ENCODE measurements around the gene HOTAIR.

Gene HOTAIR

DNA sequence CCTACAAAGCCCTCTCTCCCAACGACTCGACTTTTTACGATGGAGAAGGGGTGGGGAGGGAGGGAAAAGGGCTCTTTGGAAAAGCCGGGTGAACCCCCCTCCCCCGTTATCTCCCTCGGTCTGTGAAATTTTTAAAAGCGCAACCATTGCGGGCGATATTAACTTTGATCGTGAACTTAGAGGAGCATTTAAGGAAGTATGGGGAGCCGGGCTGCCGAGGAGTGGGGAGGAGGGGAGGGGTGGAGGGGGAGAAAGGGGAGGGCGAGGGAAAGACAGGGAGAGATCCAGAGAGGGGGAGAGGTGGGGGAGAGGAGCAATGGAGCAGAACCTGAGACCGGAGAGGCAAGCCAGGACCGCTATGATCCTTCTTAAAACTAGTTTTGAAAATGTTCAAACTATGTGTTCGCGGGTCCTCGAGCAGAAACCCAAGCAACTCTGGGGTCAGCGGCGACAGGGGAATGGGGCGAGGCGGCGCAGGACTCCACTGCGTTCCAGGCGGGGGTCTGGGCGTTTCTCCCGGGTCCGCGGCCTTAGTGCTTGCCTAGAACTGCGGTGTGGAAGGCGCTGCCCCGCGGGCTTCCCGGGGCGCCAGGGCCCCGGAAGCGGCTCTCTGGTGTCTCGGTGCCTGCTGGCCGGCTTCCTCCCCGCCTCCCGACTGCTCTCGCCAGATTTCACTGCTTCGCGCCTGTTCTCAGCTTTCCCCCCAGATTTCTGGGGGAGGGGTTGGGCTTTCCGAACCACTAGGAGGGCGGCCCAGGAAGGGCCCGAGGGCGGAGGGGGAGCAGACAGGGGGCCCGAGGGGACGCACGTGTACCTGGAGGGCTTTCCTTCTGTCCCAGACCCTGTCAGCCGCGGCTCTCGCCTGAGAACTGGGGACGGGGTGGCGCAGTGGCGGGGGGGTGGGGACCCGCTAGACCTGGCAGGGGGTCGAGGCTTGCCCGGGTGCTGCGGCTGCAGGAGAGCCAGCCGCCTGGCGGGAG is at the start of gene HOTAIR:
HOTAIR (minus strand) TSS at position 871 of the 980 bp plus-strand sequence.
- no peak for DNase-seq (ENCODE audit: low read depth in 1 of 2, low spot score in 1 of 2)

DNA sequence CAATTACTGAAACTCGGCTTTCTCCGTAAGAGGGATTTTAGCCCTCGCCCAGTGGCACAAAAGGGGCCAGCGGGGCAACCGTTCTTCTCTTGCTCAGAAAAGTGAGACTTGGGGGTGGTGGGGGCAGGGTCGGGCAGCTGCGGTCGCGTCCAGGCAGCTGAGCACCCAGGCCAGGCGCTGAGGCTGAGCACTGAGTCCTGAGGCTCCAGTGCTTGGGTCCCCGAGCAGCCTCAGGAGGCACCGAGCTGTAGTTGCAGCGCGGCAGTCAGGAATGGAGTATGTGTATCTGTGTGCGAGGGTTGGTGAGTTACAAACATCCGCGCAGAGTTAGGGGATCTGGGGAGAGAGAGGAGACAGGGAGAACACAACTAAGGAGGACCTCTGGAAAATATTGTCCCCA is 49.4 kb upstream of the HOTAIR start:
- DNase-seq (ENCODE audit: low read depth in 1 of 2, low spot score in 1 of 2): no peak

DNA sequence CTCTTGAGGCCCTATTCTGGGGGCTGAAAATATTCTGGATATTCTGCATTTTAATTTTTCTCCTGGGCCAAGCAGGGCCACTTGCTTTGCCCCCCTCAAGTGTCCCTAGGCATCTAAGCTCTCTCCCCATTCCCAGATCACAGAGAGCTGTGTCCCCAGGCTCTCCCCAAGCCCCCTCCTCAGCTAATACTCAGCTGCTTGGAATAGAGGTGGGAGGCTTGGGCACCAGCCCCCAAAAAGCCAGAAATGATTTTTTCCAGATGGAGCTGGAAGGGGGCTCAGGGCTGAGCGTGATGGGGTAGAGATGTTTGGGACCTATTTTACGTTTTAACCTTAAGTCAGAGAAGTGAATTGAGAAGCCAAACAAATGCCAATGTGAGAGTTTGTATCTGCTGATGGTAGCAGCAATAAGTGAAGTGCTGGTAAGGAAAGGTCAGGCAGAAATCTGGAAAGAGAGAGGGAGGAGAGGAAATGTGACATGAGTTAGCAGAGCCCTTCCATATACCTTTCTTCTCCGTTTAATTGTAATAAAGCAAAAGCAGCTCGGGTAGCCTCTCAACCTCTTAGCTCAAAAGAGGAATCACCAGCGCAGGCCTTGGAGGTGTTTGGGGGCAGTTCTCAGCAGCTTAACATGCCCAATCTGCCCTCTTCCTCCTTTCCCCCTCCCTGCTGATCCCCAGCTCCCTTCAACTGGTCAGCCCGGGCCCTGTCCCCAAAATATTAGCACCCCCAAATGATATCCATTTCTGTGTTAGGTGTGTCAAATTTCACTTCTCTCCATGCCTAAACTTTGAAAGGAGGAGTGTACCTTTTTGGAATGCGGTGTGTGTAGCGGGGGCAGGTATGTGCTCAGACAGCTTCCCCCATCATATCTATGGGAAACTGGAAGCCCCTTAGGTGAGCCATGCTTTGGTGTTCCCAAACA is 48.5 kb upstream of the HOTAIR start:
- DNase-seq (ENCODE audit: low read depth in 1 of 2, low spot score in 1 of 2): no peak

DNA sequence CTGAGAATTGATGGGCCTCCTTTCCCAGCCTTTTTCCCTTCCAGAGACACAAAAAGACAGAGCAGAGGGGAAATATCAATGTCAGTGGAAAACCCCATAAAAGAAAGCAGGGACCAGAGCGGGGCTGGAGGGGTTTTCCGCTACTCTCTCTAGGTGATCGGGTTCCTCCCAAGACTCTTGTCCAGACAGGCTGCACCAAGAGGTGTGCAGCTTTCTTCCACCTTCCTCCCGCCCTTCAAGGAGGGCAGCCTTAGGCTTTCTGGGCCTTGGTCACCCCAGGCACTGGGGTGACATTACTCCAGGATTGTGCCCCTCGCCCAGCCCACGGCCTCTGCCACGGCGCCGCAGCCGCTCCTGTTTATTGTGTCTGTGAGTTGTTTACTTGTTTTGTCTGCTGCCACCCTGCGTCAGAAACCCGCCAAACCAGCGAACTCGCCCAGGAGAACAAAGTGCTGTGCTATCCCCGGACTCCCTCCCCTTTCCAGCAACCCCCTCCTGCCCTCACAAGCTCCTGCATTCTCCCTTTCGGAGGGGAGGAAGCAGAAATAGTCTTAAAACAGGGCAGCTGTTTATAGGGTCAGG is 46.8 kb upstream of the HOTAIR start:
- no peak for DNase-seq (ENCODE audit: low read depth in 1 of 2, low spot score in 1 of 2)

DNA sequence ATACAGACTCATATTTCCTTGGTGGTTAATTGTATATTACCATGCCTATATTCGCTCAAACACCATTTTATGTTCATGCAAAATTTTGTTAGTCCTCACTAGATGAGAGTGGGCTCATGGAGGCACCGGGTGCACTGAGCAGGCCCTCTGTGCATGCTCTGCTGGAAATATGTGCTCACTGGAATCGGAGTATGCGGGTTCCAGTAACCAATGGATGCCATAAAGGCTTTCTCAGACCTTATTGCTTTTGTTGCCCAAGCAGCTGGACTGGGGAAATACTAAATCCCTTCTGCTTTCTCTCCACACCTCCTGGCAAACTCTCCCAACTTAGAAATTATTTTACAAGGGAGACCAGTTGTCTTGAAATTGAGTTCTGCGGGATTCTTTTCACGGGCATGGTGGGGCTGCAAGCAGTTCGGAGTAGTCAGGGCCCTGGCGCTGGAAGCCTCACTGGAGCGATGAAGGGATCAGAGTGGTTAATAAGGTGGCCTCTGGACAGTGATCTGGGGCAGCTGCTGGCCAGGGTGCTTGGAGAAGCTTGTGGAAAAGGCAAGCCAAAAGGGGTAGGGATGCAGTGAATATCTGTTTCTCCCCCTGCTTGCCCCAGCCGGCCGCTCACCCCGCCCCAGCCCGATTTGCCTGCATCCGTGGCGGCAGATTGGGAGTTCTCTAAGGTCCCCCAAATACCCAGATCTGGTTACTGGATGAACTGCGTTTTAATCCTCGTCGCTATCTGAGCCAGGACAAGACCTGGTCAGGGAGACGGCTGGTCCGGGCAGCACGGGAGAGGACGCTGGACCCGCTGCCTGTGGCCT is 46.0 kb upstream of the HOTAIR start:
- no peak for DNase-seq (ENCODE audit: low read depth in 1 of 2, low spot score in 1 of 2)

DNA sequence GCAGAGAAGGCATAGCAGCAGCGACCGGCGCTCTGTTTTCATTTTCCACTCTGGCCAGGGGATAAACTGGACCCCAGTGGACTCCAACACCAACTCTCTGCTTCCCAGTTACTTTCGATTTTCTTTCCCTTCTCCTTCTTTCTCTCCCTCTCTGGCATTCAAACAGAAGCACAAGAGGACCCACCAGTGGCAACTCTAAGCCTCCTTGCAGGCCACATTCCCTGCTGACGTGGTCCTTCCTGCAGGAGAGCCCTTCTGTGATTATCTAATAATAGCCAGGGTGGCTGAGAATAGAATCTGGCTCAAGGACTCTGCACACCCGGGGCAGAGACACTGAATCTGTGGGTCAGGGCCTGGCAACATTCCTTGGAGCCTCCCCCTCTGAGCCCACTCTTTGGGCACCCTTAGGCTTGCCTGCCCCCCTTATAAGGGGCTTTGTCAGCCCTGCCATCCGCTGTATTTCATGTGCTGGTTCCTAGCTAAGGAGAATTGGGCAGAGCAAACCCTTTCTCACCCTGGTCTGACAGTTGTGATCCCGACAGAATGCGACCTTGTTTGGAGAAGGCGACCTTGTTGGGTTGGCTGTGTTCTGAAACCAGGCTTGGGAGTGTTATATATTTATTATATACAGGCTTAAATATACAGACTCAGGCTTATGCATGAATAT is 45.3 kb upstream of the HOTAIR start:
- DNase-seq (ENCODE audit: low read depth in 1 of 2, low spot score in 1 of 2): no peak

DNA sequence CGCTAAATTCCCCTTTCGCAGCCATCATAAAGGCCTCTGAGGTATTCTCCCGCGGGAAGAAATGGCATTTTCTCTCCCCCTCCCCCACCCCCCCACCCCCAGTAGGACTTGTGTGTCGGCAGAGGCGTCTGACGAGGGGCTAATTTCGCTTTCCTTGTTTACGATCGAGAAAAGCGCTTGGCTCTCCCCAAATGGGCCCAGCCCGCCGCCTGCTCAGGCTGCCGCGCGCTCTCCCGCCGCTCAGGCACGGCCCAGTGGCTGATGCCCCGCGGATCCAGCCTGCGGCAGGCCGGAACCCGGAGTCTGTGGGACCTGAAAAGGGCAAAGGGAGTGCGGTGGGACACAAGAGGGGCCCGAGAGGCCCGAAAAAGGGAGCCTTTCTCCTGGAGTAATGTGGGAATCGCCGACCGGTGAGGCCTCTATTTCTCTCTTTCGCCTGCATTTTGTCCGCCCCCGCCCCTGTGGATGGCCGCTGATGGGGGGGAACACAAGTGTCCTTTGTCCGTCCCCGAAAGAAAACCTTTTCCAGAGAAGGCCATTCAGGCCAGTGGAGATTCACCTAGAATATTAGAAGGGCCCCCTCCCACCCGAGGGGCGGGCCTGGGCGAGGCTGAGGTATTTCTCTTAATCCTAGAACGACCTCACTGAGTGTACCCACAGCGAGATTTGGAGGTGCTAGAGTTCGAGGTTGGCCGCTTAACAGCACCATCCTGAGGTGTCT is 44.5 kb upstream of the HOTAIR start:
- DNase-seq (ENCODE audit: low read depth in 1 of 2, low spot score in 1 of 2): no peak

DNA sequence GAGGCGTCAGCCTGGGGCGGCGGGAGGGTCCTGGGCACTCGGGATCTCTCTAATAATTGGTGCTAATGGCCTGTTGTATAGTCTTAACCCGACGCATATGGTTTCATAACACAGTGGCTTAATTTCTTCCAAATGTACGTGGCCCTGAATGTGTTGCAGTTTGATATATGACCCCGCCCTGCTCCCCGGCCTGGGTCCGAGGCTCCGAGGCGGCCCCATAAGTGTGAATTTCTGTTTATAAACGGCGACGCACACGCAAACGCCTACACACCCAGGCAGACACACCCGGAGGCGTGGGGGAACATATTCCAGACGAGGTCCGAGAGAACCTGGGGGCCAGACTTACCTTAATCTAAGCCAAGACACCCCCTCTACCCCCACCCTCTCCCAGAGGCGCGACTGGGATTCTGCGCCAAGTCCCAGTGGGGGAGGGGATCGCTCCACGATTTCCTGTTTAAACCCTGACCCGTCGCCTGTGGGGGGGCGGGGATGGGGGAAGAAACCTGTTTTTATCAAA is 43.8 kb upstream of the HOTAIR start:
- DNase-seq (ENCODE audit: low read depth in 1 of 2, low spot score in 1 of 2): no peak

DNA sequence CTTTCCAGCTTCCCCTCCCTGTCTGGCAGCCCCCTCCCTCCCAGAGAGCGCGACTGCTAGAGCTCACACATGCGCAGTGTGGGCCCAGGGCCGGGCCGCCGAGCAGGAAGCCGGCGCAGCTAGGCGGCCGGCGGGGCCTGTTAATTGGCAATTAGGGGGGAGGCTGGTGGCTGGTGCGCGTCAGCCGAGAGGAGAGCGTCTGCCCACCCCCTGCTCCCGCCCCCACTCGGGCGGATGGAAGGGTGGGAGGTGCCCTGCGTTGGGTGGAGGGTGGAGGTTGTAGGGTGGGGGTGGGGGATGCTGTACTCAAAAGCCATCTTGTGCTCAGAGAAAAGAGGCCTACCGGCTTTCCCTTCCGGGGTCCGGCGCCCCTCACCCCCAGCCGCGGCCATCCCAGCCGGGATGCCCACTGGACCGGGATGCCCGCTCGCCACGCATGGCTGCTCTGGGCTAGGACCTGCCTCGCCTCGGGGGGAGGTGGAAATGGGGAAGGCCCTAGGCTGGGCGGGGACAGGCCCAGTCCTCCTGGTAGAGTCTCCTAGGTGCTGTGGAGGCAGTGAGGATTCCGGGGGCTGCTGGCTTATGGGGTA is 43.2 kb upstream of the HOTAIR start:
- DNase-seq (ENCODE audit: low read depth in 1 of 2, low spot score in 1 of 2): peak in 1 of 2 donors; percentile 49

DNA sequence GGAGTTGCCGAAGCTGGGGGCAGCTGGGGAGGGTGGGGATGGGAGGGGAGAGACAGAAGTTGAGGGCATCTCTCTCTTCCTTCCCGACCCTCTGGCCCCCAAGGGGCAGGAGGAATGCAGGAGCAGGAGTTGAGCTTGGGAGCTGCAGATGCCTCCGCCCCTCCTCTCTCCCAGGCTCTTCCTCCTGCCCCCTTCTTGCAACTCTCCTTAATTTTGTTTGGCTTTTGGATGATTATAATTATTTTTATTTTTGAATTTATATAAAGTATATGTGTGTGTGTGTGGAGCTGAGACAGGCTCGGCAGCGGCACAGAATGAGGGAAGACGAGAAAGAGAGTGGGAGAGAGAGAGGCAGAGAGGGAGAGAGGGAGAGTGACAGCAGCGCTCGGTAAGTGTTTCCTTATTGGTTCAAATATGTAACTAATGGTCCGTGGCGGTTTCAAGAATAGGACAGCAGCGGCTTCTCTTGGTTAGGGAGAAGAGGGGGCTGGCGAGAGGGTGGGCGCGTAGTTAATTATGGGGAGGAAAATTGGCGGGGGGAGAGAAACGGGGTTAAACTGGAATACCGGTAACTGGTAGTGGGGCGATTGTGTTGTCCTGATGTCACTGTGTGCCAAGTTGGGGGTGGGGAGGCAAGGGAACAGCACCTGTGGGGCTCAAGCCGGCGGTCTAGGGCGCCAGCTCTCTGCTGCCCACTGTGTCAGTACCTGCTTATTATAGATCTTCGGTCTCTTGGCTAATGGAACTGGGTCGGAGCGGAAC is 42.5 kb upstream of the HOTAIR start:
- DNase-seq (ENCODE audit: low read depth in 1 of 2, low spot score in 1 of 2): no peak

DNA sequence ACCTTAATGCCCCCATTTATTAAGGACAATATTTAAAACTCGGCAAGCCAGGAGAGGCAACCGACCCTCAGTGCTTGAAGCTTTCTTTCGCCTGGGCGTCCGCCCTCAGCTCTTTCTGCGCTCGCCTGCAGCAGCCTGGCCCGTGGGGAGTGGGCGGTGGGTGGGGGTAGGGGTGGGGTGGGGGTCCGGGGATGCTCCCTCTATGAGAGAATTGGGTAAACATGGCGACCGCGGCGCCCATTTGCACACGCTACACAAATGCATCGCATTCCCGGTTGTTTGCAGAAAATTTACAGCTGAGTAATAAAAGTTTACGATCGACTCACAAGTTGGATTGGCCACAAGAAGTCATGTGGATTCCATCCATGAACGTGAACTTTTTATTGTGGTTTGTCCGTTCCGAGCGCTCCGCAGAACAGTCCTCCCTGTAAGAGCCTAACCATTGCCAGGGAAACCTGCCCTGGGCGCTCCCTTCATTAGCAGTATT is 41.8 kb upstream of the HOTAIR start:
- no peak for DNase-seq (ENCODE audit: low read depth in 1 of 2, low spot score in 1 of 2)

DNA sequence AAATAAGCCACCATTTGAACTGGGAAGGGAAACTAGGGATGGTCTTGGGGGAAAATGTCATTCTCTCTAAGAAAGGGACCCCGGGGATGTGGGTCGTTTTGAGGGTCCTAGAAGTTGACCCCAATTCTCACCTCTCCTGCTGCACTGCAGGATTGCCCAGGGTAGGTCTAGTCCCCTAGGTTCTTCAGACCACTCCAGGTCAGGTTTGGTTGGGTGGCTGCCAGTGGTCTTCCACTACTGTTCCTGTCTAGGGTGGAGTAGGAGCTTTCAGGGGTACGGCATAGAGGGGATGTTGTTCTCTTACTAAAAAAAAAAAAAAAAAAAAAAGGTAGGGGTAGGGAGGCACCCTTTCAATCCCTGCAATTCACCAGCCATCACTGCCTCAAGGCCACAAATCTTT is 41.3 kb upstream of the HOTAIR start:
- DNase-seq (ENCODE audit: low read depth in 1 of 2, low spot score in 1 of 2): no peak

DNA sequence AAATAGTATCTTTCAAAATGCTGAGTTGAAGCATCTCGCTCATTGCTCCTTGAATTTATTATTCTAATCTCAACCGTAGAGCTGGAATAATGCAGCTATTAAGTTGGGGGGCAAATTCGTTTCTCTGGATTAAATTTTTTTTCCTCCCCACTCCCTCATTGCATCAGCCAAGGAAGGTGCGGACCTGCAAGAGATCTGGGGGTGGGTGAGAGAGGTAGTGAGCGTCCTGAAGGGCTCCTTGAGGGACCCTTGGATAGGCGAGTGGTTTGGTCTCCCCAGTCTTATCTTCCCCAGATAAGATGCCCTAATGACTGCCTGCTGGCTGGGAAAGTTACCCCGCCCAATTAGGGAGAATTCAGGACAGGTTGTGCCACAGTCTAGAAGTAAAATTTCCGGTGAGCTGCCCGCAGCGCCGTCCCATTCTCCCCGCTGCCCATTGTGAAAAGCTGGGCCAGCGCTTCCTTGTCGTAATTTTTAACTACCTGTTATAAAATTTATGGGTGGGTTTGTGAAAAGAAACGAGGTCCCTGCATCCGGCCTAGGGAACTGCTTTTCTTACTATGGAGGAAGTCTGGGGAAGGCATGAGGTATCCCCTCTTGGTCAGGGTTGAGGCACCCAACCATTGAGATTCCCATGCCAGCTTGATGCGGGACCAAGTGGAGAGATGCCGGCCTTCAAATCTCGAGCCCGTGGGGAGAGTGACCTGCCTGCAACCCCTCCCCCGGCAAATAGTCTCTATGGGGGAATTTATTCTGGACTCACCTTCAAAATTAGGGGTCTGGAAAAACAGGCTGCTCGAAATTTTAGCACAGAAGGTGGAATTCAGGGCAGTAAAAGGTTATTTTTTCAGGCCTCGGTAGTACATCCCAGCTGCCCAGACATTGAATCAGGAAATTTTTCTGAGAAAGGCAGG is 40.5 kb upstream of the HOTAIR start:
- DNase-seq (ENCODE audit: low read depth in 1 of 2, low spot score in 1 of 2): no peak

DNA sequence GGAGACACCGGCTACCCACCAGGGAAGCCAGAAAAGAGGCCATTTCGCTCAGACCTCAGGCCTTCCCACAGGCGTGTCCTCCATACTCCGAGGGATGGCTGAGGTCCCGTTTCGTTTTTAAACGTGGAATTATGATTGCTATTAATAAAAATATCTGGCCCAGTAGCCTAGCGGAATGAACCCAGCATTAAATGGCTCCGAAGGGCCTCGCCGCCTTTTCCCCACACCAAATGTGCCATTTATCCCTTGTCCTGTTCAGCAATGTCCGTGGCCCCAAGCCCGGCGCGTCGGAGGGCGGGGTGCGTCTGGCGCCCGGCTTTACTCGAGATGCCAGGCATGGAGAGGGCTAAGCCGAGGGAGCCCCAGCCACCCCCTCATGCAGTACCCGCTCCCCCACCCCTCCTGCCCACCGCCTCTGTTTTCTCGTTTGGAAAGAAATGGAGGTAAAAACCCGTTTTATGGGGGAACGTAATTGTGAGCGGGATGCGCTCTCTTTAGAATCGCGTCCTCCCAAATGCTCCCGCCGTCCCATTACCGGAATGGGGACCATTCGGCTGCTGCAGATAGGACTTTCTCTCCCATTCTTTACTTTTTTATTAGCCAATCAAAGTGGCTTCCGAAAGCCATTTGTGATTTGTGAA is 39.7 kb upstream of the HOTAIR start:
- no peak for DNase-seq (ENCODE audit: low read depth in 1 of 2, low spot score in 1 of 2)

DNA sequence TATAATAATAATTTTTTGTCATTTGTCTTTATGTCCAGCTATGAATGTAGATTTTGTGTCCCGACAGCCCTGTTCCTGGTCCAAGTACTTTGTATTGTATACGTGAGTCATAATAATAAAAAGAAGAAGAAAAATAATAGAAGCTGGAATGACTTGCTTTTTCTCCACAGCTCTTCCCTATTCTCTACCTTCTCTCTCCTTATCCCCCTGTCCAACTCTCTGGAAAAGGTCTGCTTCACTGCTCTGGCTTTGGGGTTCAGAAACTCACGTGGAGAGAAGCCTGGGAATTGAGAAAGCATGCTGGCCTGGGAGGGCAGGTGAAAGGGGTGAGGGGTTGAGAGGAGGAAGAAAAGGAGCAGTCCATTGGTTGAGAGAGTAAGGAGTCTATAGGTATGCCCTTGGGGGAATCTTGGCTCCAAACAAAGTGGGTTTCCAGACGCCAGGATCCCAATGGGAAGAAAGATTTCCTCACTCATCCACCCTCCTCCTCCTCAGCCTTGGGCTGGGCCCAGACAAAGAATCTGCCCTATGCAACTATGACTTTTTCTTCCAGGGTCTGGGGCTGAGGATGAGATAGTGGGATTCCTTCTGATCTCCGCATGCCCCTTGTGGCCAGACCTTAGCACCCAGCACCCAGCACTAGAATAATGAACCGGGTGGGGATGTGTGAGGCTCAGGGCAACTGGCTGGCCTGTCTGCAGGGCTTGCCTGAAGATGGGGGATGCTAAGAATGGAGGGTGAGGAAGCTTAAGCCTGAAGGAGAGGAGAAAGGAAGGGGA is 38.1 kb upstream of the HOTAIR start:
- no peak for DNase-seq (ENCODE audit: low read depth in 1 of 2, low spot score in 1 of 2)
